Stimulated activated CD4-positive, alpha-beta T cell treated with anti-CD3 and anti-CD28 coated beads, TNF-alpha, amount 100 ng/mL, for 1 hour (primary cell): ENCODE results near the gene BMP6.

Experiments used
- DNase-seq, 3 donors: peaks; one replicate each; pipeline ENCODE4 v3.0.0-alpha.2; 2020; ENCODE audit warnings: low read depth in 3 of 3, low spot score in 1 of 3

BMP6 gene

DNA sequence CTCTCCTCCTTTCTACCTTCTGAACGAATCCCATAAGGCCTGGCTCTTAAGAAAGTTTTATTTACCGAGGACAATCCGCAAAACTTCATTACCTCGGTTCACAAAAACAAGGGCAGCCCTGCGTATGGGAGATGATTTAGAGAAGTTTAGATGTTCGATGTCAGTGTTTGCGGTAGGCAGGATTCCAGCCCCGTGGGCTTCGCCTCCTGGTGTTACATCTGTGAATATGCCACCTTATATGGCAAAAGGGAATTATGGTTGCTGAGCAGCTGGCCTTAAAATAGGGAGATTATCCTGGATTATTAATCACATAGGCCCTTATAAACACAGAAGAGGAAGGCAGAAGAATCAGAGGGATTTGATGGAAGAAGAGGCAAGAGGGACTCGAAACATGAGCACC is 21.1 kb downstream of the BMP6 start:
- no peak for DNase-seq

DNA sequence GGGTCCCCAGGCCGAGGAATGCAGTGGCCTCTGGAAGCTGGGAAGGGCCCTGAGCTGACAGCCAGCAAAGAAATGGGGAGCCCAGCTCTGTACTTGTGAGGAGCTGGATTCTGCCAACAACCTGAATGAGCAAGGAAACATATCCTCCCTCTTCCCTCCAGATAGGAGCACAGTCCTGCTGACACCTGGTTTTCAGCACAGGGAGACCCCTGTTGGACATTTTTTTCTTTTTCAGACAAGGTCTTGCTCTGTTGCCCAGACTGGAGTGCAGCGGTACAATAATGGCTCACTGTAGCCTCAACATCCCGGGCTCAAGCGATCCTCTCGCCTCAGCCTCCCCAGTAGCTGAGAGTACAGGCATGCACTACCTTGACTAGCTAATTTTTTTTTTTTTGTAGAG is 21.5 kb downstream of the BMP6 start:
- no peak for DNase-seq

DNA sequence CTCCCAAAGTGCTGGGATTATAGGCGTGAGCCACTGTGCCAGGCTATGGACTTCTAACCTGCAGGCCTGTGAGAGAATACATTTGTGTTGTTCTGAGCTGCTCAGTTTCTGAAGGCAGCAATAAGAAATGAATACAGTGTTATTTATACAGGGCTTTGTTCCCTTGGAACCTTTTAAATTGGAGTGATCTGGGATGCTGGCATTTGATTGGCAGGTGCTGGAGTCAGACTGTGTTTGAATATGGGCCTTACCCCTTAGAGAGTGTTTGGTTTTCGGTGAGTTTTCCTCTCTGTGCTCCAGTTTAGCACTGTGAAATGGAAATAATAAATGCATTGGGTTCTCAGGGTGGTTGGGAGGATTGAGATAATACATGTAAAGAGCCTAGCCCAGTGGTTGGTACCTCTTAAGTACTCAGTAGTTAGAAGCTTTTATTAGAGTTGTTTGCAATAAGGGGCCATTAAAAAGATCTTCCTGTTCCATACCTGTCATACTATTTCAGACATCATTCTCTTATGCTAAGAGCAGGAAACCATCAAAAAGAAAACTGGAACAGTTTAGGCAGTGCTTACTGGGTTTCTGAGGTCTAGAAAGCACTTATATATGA is 22.1 kb downstream of the BMP6 start:
- no peak for DNase-seq

DNA sequence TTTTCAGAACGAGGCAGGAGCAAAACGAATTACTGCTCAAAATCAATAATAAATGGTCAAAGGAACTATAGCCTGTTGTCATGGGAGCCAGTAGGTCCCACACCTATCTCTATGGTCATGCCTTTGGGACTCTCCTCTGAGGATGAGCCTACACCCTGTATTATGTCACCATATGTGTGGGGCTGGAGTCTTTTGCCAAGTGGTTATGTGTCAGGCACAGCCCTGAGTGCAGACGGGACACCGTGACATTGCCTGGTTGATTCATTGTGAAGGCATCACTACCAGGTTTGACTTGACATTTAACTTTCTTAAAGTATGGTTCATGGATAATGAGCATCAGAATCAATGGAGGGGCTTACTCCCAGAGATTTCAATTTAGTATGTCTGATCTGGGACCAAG is 23.6 kb downstream of the BMP6 start:
- no peak for DNase-seq

DNA sequence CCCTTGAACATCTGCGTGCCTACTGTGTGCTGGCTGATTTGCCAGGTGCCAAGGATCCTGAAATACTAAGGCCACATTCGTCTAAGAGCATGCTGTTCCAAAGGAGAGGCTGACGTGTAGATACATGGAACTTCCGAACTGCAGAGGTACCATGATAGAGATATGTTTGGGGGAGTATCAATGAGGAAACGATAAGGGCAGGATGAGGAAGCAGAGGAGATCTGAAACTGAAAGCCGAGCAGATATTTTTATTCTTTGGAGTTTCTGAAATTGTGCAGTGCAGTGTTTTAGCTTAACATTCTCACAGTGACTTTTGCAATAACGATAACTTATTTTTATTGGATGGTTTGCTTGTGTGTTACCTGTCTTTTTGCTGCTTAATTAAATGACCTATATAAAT is 24.3 kb downstream of the BMP6 start:
- DNase-seq = no peak

DNA sequence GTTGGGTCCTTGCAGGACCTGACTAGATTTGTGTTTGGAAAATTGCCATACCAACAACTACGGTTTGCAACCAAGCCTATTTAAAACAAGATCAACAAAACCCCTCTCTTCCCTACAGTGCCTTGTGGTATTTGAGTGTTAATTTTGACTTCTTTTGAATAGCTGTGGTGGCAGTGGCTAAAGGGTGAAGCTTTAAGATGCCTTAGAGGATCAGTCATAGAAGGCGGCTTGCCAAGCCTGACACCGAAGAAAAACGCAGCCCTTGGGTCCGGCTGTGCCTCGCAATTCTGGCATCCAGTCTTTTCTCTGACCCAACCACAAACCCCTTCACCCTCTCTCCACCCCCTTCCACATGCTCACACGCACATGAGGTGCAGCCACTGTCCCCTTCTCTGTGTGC is 32.6 kb downstream of the BMP6 start:
- DNase-seq = no peak

DNA sequence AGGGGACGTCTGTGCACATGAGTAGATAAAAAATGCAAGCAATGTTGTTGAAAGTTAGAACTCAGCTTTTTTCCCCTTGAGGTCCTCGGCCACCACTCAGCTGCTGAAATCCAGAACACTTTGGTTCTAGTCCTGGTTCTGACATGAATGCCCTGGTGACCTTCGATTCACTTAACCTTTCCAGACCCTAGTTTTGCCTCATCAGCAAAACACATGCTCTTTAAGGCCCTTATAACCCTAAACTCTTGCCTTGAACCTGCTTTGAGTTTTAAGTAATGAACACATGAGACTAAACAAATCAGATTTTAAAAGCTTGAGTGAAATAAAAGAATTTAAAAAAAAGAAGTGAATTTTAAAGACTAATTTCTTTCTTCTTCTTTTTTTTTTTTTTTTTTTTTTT is 33.4 kb downstream of the BMP6 start:
- DNase-seq = no peak

DNA sequence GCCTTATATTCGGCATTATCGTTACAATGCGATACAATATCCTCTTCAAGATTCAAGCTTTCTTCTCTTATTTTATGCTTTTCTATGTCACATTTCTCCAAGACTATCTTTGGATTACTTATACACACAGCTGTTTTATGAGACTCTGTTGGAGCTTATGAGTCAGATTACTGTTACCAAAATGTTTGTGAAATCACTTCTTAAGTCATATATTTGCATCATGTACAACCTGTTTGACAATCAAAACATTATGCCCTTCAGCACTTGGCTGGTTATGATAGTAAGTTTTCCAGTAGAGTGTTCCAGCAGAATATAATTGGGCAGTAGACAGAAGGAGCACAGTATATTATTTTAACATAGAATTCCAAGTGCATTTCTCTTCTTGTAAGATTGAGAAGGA is 35.2 kb downstream of the BMP6 start:
- DNase-seq = no peak

DNA sequence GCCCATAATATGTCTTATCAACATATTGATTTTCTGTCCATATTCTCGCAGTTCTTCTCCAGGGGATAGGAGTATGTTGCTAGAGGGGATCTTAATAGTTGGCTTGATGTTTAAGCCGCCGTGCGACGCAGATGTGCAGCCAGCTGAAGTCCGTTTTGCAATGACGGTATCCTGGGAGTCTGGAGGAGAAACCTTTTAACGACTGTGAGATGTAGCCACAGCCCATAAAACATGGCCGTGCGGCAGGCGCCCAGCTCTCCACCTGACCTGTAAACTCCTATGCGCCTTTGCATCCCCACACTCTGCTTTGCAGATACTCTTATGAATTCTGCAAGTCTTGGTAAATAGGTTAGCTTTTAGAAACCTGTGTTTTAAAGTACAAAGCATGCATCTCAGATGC is 36.9 kb downstream of the BMP6 start:
- no peak for DNase-seq

DNA sequence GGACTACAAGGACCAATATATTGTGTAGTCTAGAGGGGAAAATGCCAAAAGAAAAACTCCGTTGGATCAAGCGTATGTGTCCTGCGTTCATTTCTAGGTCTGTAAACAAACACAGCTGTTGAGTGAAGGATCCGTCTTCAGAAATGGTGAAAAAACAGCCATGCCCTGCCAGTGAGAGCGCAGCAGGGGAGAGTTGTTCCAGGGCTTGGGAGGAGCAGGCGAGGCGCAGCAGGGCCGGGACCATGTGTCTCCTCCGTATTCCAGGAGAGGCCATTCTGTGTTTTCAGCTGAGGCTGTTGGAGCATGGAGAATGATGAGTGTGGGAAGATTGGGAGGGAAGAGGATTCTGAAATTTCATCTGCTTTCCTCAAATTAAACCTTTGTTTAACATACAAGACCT is 38.0 kb downstream of the BMP6 start:
- no peak for DNase-seq

DNA sequence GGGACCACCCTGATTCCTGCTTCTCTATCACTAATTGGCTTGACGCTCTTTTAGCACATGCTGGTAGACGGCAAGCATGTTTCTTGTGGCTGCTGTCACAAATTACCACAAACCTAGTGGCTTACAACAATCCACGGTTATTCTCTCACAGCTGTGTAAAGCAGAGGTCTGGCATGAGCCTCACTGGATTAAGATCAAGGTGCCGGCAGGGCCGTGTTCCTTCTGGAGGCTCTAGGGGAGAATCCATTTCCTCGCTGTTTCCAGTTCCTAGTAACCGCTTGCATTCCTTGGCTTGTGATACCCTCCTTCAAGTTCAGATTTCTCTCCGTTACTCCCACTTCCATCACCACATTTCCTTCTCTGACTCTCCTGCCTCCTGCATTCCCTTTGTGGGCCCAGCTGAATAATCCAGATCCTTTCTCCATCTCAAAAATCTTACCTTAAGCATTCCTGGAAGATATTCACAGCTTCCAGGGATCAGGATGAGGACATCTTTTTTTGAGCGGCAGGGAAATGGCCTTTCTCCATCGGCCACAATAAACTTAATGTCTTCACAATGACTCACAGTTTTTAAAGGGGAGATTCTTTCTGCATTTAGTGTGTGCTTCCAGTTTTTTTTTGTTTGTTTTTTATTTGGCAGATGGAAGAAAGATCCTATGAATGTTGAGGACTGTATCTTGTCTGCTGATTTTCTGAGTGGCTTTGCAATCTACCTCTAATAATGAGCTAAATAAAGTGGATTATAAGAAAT is 39.9 kb downstream of the BMP6 start:
- no peak for DNase-seq

DNA sequence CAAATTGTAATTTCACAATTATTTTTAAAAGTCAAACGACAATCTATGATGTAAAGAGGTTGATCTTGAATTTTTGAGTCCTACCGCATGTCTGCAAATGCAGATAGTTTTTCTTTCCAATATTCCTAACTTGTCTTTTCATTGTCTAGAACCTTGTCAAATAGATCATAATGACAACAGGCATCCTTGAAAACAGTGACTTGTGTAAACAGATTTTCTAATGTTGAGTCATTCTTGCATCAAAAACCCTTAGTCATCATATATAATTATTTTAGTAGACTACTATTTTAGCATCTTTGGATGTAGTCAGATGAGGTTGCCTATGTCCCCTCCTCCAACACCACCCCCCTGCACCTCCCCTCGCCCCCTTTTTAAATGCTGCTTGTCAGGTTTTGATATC is 43.8 kb downstream of the BMP6 start:
- no peak for DNase-seq

DNA sequence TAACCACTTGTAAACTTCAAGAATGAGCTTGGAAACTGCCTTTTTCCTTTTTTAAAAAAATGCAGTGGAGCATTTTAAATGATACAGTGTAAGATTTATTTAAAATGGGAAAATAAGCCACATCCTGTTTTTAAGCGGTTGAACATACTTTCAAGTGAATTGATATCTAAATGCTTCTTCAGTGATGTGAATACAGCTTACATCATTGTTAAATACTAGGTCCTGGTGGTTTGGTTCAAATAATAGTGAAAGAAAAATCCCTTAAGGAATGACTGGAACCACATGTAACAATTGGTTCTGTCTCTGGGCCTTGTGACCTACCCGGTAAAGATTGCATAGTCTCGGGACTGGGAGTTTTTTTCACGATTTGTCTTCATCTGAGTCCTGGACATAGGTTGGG is 44.2 kb downstream of the BMP6 start:
- DNase-seq = no peak

DNA sequence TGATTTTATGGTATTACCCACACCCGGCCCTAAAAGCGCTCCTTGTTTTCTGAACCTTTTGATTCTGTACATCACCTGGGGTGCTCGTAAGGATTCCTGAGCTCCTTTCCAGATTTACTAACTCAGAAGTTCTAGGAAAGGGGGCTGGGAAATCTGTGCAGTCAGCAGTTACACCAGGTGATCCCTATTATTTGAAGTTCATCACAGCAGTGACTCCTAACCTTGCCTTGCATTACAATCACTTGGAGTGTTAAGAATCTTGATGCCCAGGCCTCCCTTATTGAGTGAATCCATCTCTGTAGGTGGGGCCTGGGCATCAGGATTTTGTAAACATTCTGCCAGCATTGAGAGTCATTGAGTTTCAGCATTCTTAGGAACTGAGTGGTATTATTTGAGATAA is 44.7 kb downstream of the BMP6 start:
- no peak for DNase-seq

DNA sequence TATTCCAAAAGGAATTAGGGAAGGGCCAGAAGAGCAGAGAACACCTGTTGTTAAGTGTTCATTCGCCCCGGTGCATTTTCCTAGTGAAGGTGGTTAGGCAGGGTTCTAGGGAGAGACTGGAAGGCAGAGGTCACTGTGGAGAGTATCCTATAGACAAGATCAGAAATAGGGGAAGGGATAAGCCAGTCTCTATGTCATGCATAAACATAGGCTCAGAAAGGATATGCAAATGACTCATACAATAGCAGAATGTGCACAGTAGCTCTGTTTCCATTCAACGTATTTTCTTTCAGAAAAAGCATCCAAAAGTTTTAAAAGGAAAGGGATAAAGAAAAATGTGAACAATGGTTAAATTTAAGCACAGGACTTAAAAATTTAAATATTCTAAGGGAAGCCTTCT is 47.4 kb downstream of the BMP6 start:
- DNase-seq = no peak

DNA sequence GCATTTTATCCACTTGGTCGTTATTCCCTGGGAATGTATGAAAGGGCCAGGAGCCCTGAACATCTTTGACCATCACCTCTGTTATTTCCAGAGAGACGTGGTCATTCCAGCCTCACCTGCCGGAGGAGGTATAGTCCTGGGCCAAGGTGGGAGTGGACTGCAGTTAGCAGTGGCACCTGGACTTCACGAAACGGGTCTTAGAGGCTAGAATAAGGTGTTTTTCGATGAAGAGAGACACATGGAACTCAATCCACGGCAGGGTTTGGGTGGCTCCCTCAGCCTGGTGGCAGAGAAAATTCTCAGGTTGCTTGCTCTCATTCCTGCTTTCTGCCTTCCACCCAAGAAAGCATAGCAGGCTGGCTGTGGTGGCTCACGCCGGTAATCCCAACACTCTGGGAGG is 48.0 kb downstream of the BMP6 start:
- no peak for DNase-seq

DNA sequence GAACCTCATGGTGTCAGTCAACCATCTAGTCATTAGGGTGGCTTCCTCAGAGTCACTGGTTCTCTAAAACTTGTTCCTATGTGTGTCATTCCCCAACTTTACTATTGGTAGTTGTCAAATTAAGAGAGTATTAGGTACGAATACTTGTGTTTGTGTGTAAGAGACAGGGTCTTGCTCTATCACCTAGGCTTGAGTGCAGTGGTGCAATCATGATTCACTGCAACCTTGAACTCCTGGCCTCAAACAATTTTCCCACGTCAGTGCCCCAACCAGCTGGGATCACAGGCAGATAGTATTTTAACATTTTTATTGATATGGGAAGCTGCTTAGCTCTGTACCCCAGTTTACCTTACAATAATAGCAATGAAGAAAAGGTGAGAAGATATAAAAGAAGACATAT is 50.6 kb downstream of the BMP6 start:
- DNase-seq = no peak

DNA sequence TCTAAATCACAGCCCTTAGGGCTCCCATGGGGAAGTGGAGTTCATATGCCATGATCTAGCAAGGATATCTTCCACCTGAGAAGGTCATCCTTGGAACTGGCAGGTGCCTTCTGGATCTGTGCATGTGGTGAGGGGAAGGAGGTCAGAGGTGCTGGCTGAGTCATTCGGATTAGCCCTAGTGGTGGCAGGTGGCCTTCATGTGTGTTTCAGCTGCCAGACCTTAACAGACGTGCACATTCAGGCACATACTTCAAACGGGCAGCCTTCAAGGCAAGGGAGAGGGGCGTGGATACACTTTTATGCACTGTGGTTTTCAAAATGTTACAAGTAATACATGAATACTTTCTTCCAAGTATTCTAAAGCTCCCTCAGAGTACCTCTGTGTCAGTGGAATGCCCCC is 51.2 kb downstream of the BMP6 start:
- no peak for DNase-seq

DNA sequence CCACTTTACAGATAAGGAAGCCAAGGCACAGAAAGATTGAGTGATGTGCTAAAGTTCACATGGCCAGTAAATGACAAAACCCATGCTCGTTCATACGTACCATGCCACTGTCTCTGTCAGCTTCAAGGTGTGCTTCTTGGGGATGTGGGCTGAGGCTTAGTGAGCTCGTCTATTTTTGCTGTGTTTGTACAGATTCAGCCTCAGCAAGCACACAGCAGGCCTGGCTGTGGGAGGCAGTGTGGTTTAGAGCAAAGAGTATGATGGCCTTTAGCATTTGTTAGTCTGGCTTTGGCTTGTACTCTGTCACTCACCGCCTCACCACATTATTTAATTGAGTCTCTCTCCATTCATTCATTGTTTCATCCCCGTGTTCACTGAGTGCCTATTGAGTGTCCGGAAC is 55.3 kb downstream of the BMP6 start:
- DNase-seq = no peak

DNA sequence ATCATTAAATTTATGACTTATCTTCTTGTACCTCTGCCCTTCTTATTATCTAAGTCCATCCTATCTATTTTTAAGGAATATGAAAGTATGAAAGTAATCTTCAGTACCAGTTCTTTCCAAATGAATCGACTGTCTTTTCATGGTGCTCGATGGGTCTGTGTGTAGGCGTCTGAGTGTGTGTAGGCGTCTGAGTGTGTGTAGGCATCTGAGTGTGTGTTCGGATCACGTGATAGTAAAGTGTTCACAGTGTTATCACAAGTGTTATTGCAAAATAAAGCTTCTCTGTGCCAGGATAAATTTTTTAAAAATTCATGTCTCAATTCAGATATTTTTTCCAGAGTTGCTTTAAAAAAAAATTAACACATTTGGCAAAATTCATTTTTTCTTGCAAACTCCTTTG is 58.3 kb downstream of the BMP6 start:
- no peak for DNase-seq

DNA sequence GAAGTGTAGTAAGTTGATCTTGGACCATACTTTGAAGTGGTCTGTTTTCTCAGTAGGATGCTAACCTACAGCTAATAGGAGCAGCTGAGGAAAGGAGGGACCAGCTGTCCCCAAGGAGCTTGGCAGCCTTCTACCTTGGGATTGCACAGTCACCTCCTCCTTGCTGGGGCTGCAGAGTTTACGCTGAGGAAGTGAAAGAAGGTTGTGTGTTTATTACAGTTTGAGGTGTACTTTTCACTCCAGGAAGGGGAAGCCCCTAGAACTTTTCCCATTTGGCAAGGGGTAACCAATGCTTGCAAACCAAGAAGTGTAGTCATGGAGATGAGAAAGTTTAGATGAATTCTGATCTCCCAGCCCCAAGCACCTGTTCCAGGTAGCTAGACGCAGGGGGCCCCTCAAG is 58.8 kb downstream of the BMP6 start:
- no peak for DNase-seq

DNA sequence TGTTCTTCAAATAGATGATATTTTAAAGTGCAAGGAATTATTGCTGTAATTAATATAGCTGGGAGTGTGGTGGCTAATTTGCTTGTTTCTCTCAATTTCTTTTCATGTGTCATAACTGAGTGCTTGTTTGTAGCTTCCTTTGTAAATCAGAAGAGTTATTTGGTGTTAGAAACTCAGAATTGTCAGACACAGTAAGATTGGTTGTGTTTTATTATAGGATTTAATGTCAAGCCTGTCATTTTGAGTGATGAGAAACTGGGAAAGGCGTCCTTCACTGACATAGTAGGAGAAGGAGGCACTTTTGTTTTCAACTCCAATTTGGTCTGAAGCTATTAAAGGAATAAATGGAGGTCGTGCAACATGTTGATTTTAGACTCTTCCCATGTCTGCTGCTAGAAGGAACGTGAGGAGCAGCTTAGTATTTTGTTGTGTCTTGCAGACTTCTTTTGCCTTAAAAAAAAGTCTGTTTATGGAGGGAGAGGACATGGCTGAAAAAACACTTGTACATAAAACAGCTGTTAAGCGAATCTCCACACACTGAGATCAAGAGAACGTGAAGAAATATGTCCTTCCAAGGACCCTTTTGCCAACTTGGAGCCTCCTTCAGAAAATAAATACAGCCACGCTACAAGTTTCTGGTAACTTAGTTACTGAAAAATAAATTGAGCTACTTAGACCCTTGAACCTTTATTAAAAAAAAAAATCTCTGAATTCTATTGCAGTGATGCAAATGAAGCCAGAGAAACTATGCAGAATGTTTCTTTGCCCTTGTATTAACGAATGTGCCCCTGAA is 59.5 kb downstream of the BMP6 start:
- DNase-seq = no peak
